ENCODE results near the gene ZNF324B. TPM values are rescaled to one million over a fixed set of nuclear protein-coding genes. Genes with fewer than 3 reads are reported as not detected.

The ZNF324B gene
- total RNA-seq, 6 donors from 2014 or later, result 6.9 to 18.9 (median 9.8) TPM

GRCh38 chr19:58453743-58454142 is 2.3 kb downstream of the ZNF324B start:
- H3K9me3 ChIP-seq, result peaks cover 0 to 4% (median 2%) of the 10 kb centered on the region in 4 donors
- ATAC-seq (ENCODE audit: low FRiP score in 2 of 2) (no peak), DNase-seq (no peak)
- peaks cover 4 to 32% (median 17%) of the 10 kb centered on the region in 4 donors for H3K36me3 ChIP-seq
- H3K4me3 ChIP-seq, result no peak overlapping the region
- TF ChIP-seq EP300 (IDR thresholded peaks at IDR 0.05) (no peak), POLR2AphosphoS5 (IDR thresholded peaks at IDR 0.05) (no peak), CTCF (IDR thresholded peaks at IDR 0.05) (no peak)
- no peaks in the 10 kb centered on the region for H3K27me3 ChIP-seq
- no peak overlapping the region for H3K27ac ChIP-seq
- 88 to 91% methylated on average over 6 of the region's 6 CpGs for WGBS, 2 donors
- peaks cover 6 to 12% (median 7%) of the 10 kb centered on the region in 4 donors for H3K4me1 ChIP-seq

- DNase-seq (peak in 1 of 2 donors; percentile 60), ATAC-seq (ENCODE audit: low FRiP score in 2 of 2) (no peak)
- H3K4me3 ChIP-seq, result no peak overlapping the region
- peaks cover 4 to 32% (median 17%) of the 10 kb centered on the region in 4 donors for H3K36me3 ChIP-seq
- no peaks in the 10 kb centered on the region for H3K27me3 ChIP-seq
- no peaks in the 10 kb centered on the region for H3K9me3 ChIP-seq
- no peak overlapping the region for H3K27ac ChIP-seq
- 87 to 92% methylated on average over 6 to 21 of the region's 21 CpGs for WGBS, 2 donors
- no peak for TF ChIP-seq CTCF (IDR thresholded peaks at IDR 0.05)
- no peak for TF ChIP-seq POLR2AphosphoS5 (IDR thresholded peaks at IDR 0.05)
- TF ChIP-seq POLR2A (IDR thresholded peaks at IDR 0.05), result no peak
- TF ChIP-seq EP300 (IDR thresholded peaks at IDR 0.05), result no peak
- peaks cover 6 to 12% (median 7%) of the 10 kb centered on the region in 4 donors for H3K4me1 ChIP-seq
Measured at GRCh38 chr19:58455306-58455705, 3.9 kb downstream of the ZNF324B start.

GRCh38 chr19:58456111-58456510 is 4.7 kb downstream of the ZNF324B start:
- Histone ChIP-seq H3K4me1 (peaks cover under 1 to 6% (median 2%) of the 10 kb centered on the region in 4 donors), H3K36me3 (peaks cover 4 to 32% (median 17%) of the 10 kb centered on the region in 4 donors), H3K9me3 (no peaks in the 10 kb centered on the region), H3K4me3 (no peak overlapping the region), H3K27ac (no peak overlapping the region), H3K27me3 (no peaks in the 10 kb centered on the region)
- DNase-seq (peak in 1 of 2 donors; percentile 75), ATAC-seq (ENCODE audit: low FRiP score in 2 of 2) (no peak)
- TF ChIP-seq CTCF (IDR thresholded peaks at IDR 0.05) (no peak), POLR2A (IDR thresholded peaks at IDR 0.05) (no peak), EP300 (IDR thresholded peaks at IDR 0.05) (no peak), POLR2AphosphoS5 (IDR thresholded peaks at IDR 0.05) (no peak)
- WGBS, 2 donors, result 97% methylated on average over 34 to 35 of the region's 35 CpGs

GRCh38 chr19:58460039-58460438 is 8.6 kb downstream of the ZNF324B start:
- Histone ChIP-seq H3K36me3 (peaks cover 0 to 19% (median 11%) of the 10 kb centered on the region in 4 donors), H3K9me3 (no peaks in the 10 kb centered on the region), H3K27ac (no peak overlapping the region), H3K27me3 (no peaks in the 10 kb centered on the region), H3K4me1 (no peaks in the 10 kb centered on the region), H3K4me3 (no peak overlapping the region)
- no peak for ATAC-seq (ENCODE audit: low FRiP score in 2 of 2)
- WGBS, 2 donors, result 93 to 97% methylated on average over 2 of the region's 2 CpGs
- DNase-seq, result no peak
- no peak for TF ChIP-seq EP300 (IDR thresholded peaks at IDR 0.05)
- no peak for TF ChIP-seq POLR2AphosphoS5 (IDR thresholded peaks at IDR 0.05)
- TF ChIP-seq POLR2A (IDR thresholded peaks at IDR 0.05), result no peak
- TF ChIP-seq CTCF (IDR thresholded peaks at IDR 0.05), result no peak

GRCh38 chr19:58466089-58466759 is 14.8 kb downstream of the ZNF324B start:
- Histone ChIP-seq H3K9me3 (no peaks in the 10 kb centered on the region), H3K27me3 (no peaks in the 10 kb centered on the region), H3K4me1 (peaks cover 8 to 21% (median 12%) of the 10 kb centered on the region in 4 donors), H3K36me3 (peaks cover 0 to 24% (median 15%) of the 10 kb centered on the region in 4 donors), H3K4me3 (peak overlapping the region; percentile 14 to 99 (median 98)), H3K27ac (peak overlapping the region in 1 of 4 donors; percentile 15)
- ATAC-seq (ENCODE audit: low FRiP score in 2 of 2) (peak in 1 of 2 donors; percentile 14), DNase-seq (no peak)
- TF ChIP-seq CTCF (IDR thresholded peaks at IDR 0.05) (no peak), EP300 (IDR thresholded peaks at IDR 0.05) (no peak), POLR2AphosphoS5 (IDR thresholded peaks at IDR 0.05) (no peak), POLR2A (IDR thresholded peaks at IDR 0.05) (no peak)
- 38 to 39% methylated on average over 20 of the region's 20 CpGs for WGBS, 2 donors
